Measurements from ENCODE around the gene ARHGAP12. TPM values are rescaled to one million over a fixed set of nuclear protein-coding genes. Genes with fewer than 3 reads are reported as not detected.

The ARHGAP12 gene
- total and polyA plus RNA-seq, 3 experiments from 2014 or later: 5.1 to 9.7 (median 5.3) TPM

DNA sequence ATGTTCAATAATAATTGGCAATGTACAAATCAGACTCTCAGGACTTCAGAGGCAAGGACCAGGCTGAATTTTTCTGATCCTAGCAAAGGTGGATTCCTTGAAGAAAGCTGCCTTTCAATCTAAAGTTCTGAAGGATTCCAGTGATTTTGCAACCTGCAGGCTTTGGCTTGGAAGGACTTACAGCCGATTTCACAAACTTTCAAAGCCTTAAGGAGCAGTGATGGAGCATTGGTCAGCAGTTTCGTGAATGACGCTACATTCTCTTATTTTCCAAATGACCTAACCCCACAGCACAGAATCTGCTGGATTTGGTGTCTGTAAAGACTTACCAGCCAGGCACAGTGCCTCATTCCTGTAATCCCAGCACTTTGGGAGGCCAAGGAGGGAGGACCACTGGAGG, 167.5 kb downstream of the ARHGAP12 start:
- H3K27ac Mint-ChIP-seq: peak overlapping the region; percentile 55 to 99 (median 98)
- ChIA-PET POLR2A (no interaction called here), CTCF (interaction anchor here (1.0 to 1.2 kb wide), 2 partner anchors 8 to 1009 kb away, joined by 3 to 10 read pairs; no protein-coding TSS in a partner anchor)
- H3K4me1 Mint-ChIP-seq: peaks cover 14 to 23% (median 19%) of the 10 kb centered on the region in 3 donors
- H3K36me3 Mint-ChIP-seq: peaks cover 0 to 6% (median 3%) of the 10 kb centered on the region in 3 donors
- no peaks in the 10 kb centered on the region for H3K9me3 ChIP-seq (ENCODE audit: low read length)
- no peaks in the 10 kb centered on the region for H3K9me3 Mint-ChIP-seq
- no peak for DNase-seq
- H3K27ac ChIP-seq (ENCODE audit: low read depth, low read length): no peak overlapping the region
- H3K27me3 ChIP-seq (ENCODE audit: insufficient read depth, low read length, poor library complexity, severe bottlenecking): no peaks in the 10 kb centered on the region
- H3K4me3 Mint-ChIP-seq: peak overlapping the region in 4 of 7 donors; percentile 27 to 86 (median 83)
- no peaks in the 10 kb centered on the region for H3K36me3 ChIP-seq (ENCODE audit: insufficient read depth, low read length)
- H3K27me3 Mint-ChIP-seq: no peaks in the 10 kb centered on the region
- peaks cover 12% of the 10 kb centered on the region for H3K4me1 ChIP-seq (ENCODE audit: insufficient read depth, low read length)
- H3K4me3 ChIP-seq (ENCODE audit: low read length): no peak overlapping the region

DNA sequence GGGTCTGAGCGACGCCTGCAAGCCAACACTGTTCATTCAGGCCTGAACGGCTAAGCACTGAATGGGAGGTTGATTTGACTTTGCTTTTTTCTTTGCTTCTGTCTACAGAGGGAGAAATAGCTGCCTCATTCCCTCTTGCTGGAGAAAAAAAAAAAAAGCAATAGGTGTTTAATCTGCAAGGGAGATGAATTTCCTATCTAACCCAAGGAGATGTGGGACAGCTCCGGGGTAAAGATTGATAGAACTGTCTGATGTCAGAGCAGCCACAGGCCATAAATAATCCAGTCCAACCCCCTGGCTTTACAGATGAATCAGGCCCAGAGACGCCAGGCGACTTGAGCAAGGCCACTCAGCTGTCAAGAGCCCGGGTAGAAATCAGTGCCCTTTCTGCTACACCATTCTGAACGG, 168.0 kb downstream of the ARHGAP12 start:
- Histone ChIP-seq H3K27me3 (ENCODE audit: insufficient read depth, low read length, poor library complexity, severe bottlenecking) (no peaks in the 10 kb centered on the region), H3K9me3 (ENCODE audit: low read length) (no peaks in the 10 kb centered on the region), H3K4me3 (ENCODE audit: low read length) (peak overlapping the region; percentile 29), H3K36me3 (ENCODE audit: insufficient read depth, low read length) (no peaks in the 10 kb centered on the region), H3K4me1 (ENCODE audit: insufficient read depth, low read length) (peaks cover 12% of the 10 kb centered on the region), H3K27ac (ENCODE audit: low read depth, low read length) (peak overlapping the region; percentile 77)
- no peak for DNase-seq
- POLR2A ChIA-PET: interaction anchor here (1.0 kb wide), 1 partner anchor 15 kb away, joined by 6 read pairs; no protein-coding TSS in a partner anchor
- H3K4me3 Mint-ChIP-seq: peak overlapping the region; percentile 34 to 91 (median 86)
- peak overlapping the region; percentile 76 to 99 (median 98) for H3K27ac Mint-ChIP-seq
- H3K4me1 Mint-ChIP-seq: peaks cover 14 to 23% (median 19%) of the 10 kb centered on the region in 3 donors
- CTCF ChIA-PET: interaction anchor here (1.0 to 1.2 kb wide), 2 partner anchors 9 to 1008 kb away, joined by 3 to 10 read pairs; no protein-coding TSS in a partner anchor
- H3K36me3 Mint-ChIP-seq: peaks cover 0 to 6% (median 3%) of the 10 kb centered on the region in 3 donors
- no peaks in the 10 kb centered on the region for H3K27me3 Mint-ChIP-seq
- no peaks in the 10 kb centered on the region for H3K9me3 Mint-ChIP-seq

DNA sequence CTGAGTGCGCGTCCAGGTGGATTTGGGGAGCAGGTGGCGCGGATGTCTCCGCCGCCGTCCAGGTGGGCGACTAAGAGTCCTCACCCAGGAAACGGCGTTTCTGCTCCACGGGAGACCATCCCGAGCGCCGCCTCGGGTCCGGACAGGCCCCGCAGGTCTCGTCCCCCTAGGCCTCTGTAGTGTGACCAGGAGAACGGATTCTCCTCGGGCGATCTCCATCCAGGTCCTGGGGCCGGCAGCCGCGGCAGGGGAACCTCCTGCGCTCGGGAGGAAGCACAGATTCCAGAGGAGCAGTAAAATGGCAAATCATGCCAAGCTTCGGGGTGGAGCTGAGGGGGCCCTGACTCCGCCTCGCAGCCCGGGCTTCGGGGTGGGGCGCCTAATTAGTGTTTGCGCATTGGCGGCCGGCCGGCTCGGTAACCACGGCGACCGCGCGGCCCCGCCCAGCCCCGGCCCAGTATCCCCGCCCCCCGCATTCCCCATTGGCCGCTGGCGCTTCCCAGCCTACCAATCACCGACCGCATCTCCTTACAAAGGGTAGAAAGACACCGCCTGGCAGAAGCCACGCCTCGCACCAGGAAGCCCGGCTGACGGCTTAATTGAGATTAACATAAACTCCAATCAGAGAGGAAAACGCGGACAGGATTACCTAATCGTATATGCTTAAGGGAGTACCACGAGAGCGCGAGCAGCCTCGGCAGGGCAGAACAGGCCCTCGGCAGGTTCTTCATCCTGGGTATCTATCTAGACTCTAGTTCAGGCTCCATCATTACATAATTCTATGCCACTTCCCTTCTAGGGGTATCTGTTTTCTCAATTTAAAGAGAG, 168.6 kb downstream of the ARHGAP12 start:
- Mint-ChIP-seq H3K4me1 (peaks cover 14 to 23% (median 19%) of the 10 kb centered on the region in 3 donors), H3K36me3 (peaks cover 0 to 6% (median 3%) of the 10 kb centered on the region in 3 donors), H3K27ac (peak overlapping the region; percentile 76 to 99 (median 98)), H3K27me3 (no peaks in the 10 kb centered on the region), H3K4me3 (peak overlapping the region; percentile 34 to 91 (median 86)), H3K9me3 (no peaks in the 10 kb centered on the region)
- Histone ChIP-seq H3K4me1 (ENCODE audit: insufficient read depth, low read length) (peaks cover 12% of the 10 kb centered on the region), H3K9me3 (ENCODE audit: low read length) (no peaks in the 10 kb centered on the region), H3K36me3 (ENCODE audit: insufficient read depth, low read length) (no peaks in the 10 kb centered on the region), H3K4me3 (ENCODE audit: low read length) (peak overlapping the region; percentile 89), H3K27ac (ENCODE audit: low read depth, low read length) (peak overlapping the region; percentile 87), H3K27me3 (ENCODE audit: insufficient read depth, low read length, poor library complexity, severe bottlenecking) (no peaks in the 10 kb centered on the region)
- ChIA-PET POLR2A (interaction anchor here (0.5 to 1.0 kb wide), 5 partner anchors 9 to 975 kb away, joined by 3 to 10 read pairs (median 5); no protein-coding TSS in a partner anchor), CTCF (interaction anchor here (1.0 kb wide), 1 partner anchor 10 kb away, joined by 4 read pairs; no protein-coding TSS in a partner anchor)
- peak; percentile 92 to 98 (median 94) for DNase-seq

DNA sequence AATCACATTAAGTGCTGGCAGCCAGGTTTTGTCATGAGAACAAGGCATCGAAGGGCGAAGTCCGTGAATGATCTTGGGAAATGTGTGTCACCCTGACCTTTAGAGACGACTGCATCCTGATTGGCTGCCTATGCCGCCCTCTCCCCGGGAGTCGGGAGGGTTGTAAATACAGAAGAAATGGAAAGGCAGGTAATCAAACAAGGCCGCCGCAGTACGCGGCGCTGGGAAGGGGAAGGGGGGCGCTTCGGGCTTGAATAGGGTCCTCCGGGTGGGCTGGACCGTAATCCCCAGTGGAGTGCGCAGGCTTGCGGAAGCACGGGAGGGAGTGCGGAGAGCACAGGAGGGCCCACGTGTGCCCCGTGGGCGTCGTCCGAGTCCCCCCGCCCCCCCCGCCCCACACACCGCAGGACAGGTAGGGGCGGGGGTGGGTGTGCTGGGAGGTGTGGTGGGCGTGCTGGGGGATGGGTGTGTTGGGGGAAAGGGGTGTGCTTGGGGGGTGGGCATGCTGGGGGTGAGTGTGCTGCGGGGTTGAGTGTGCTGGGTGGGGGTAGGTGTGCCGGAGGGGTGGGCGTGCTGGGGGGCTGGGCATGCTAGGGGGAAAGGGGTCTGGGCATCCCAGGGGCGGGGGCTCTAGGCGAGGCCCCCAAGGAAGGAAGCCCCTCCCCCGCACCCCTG, 169.4 kb downstream of the ARHGAP12 start:
- ChIA-PET POLR2A (interaction anchor here (0.5 to 1.0 kb wide), 3 partner anchors 575 to 975 kb away, joined by 3 to 10 read pairs (median 3); no protein-coding TSS in a partner anchor), CTCF (interaction anchor here (1.0 kb wide), 1 partner anchor 11 kb away, joined by 4 read pairs; no protein-coding TSS in a partner anchor)
- peaks cover 14 to 23% (median 19%) of the 10 kb centered on the region in 3 donors for H3K4me1 Mint-ChIP-seq
- no peaks in the 10 kb centered on the region for H3K9me3 ChIP-seq (ENCODE audit: low read length)
- DNase-seq: peak; percentile 19 to 66 (median 35)
- H3K27ac ChIP-seq (ENCODE audit: low read depth, low read length): peak overlapping the region; percentile 87
- no peaks in the 10 kb centered on the region for H3K36me3 ChIP-seq (ENCODE audit: insufficient read depth, low read length)
- H3K9me3 Mint-ChIP-seq: no peaks in the 10 kb centered on the region
- no peaks in the 10 kb centered on the region for H3K27me3 ChIP-seq (ENCODE audit: insufficient read depth, low read length, poor library complexity, severe bottlenecking)
- H3K4me1 ChIP-seq (ENCODE audit: insufficient read depth, low read length): peaks cover 12% of the 10 kb centered on the region
- H3K27me3 Mint-ChIP-seq: no peaks in the 10 kb centered on the region
- peaks cover 0 to 3% (median 3%) of the 10 kb centered on the region in 3 donors for H3K36me3 Mint-ChIP-seq
- H3K4me3 ChIP-seq (ENCODE audit: low read length): peak overlapping the region; percentile 89
- peak overlapping the region; percentile 76 to 99 (median 94) for H3K27ac Mint-ChIP-seq
- peak overlapping the region; percentile 81 to 95 (median 92) for H3K4me3 Mint-ChIP-seq

DNA sequence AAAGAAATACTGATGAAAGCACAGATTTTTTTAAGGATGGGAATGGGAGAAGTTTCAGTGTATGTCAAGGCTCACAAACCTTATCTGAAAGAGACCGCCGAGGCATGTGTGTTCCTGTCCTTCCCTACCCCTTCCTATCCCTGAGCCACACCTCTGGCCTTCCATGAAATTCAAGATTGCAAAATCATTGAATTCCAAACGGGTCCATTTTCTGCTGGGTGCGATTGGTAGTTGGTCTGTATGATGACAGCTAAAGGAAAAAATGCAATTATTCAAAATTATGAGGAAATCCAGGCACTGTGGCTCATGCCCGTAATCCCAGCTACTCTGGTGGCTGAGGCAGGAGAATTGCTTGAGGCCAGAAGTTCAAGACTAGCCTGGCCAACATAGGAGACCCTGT, 170.1 kb downstream of the ARHGAP12 start:
- no peaks in the 10 kb centered on the region for H3K27me3 Mint-ChIP-seq
- H3K4me3 Mint-ChIP-seq: peak overlapping the region; percentile 34 to 93 (median 60)
- H3K4me3 ChIP-seq (ENCODE audit: low read length): no peak overlapping the region
- H3K9me3 ChIP-seq (ENCODE audit: low read length): no peaks in the 10 kb centered on the region
- no peaks in the 10 kb centered on the region for H3K27me3 ChIP-seq (ENCODE audit: insufficient read depth, low read length, poor library complexity, severe bottlenecking)
- H3K27ac ChIP-seq (ENCODE audit: low read depth, low read length): no peak overlapping the region
- ChIA-PET POLR2A (no interaction called here), CTCF (no interaction called here)
- peaks cover 12% of the 10 kb centered on the region for H3K4me1 ChIP-seq (ENCODE audit: insufficient read depth, low read length)
- peaks cover 14 to 23% (median 19%) of the 10 kb centered on the region in 3 donors for H3K4me1 Mint-ChIP-seq
- DNase-seq: no peak
- H3K36me3 ChIP-seq (ENCODE audit: insufficient read depth, low read length): no peaks in the 10 kb centered on the region
- H3K9me3 Mint-ChIP-seq: no peaks in the 10 kb centered on the region
- H3K27ac Mint-ChIP-seq: peak overlapping the region in 5 of 8 donors; percentile 52 to 72 (median 58)
- peaks cover 0 to 3% (median 0%) of the 10 kb centered on the region in 3 donors for H3K36me3 Mint-ChIP-seq

DNA sequence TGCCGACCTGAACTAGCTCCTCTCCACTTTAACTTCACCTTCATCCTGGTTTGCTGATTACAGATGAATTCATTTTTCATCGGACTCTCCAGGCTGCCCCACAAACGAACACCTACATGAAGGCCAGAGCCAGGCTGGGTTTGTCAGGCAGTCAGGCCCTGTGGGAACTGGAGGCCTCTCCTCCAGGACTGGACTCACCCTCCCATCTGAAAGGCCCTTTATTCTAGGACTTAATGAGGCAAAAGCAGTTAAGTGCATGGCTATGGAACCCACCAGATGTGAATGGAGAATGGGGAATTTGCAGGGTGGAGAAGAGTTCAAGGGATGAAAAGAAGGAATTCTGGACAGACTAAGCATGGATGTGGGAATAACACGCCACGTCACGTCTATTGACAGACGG, 170.8 kb downstream of the ARHGAP12 start:
- Mint-ChIP-seq H3K9me3 (no peaks in the 10 kb centered on the region), H3K4me1 (peaks cover 14 to 23% (median 19%) of the 10 kb centered on the region in 3 donors), H3K36me3 (peaks cover 0 to 3% (median 0%) of the 10 kb centered on the region in 3 donors), H3K4me3 (peak overlapping the region; percentile 34 to 93 (median 69)), H3K27me3 (peaks cover 0 to 1% of the 10 kb centered on the region in 2 donors), H3K27ac (peak overlapping the region in 2 of 8 donors; percentile 57 to 72)
- CTCF ChIA-PET: interaction anchor here (1.5 kb wide), 1 partner anchor 14 kb away, joined by 3 read pairs; no protein-coding TSS in a partner anchor
- no peak overlapping the region for H3K27ac ChIP-seq (ENCODE audit: low read depth, low read length)
- H3K9me3 ChIP-seq (ENCODE audit: low read length): no peaks in the 10 kb centered on the region
- DNase-seq: no peak
- peaks cover 12% of the 10 kb centered on the region for H3K4me1 ChIP-seq (ENCODE audit: insufficient read depth, low read length)
- H3K27me3 ChIP-seq (ENCODE audit: insufficient read depth, low read length, poor library complexity, severe bottlenecking): no peaks in the 10 kb centered on the region
- no peaks in the 10 kb centered on the region for H3K36me3 ChIP-seq (ENCODE audit: insufficient read depth, low read length)
- POLR2A ChIA-PET: no interaction called here
- H3K4me3 ChIP-seq (ENCODE audit: low read length): no peak overlapping the region

DNA sequence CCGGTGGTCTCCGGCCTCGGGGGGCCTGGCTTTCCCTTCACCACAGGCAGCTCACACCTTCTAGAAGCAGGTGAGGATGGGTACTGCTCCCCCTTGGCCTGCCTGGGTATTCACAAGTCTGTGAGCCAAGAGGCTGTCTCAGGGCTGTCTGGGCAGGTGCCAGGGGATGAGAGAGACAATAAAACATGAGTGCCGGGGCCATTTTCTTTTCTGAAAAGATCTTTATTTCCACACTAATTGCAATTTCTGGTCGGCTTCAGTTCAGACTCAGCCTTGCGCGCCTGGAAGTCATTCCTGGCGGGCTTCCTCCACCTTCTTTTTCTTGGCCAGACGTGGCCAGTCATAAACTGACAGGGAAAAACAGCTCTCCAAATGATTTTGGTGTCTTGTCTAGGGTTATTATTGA, 171.2 kb downstream of the ARHGAP12 start:
- no peaks in the 10 kb centered on the region for H3K27me3 ChIP-seq (ENCODE audit: insufficient read depth, low read length, poor library complexity, severe bottlenecking)
- ChIA-PET CTCF (interaction anchor here (1.5 kb wide), 1 partner anchor 13 kb away, joined by 3 read pairs; no protein-coding TSS in a partner anchor), POLR2A (no interaction called here)
- H3K27me3 Mint-ChIP-seq: peaks cover 0 to 1% of the 10 kb centered on the region in 2 donors
- H3K36me3 Mint-ChIP-seq: peaks cover 0 to 3% (median 0%) of the 10 kb centered on the region in 3 donors
- no peak overlapping the region for H3K4me3 ChIP-seq (ENCODE audit: low read length)
- no peaks in the 10 kb centered on the region for H3K9me3 ChIP-seq (ENCODE audit: low read length)
- no peak overlapping the region for H3K27ac ChIP-seq (ENCODE audit: low read depth, low read length)
- DNase-seq: peak in 1 of 5 donors; percentile 47
- peak overlapping the region in 4 of 7 donors; percentile 28 to 93 (median 58) for H3K4me3 Mint-ChIP-seq
- H3K9me3 Mint-ChIP-seq: no peaks in the 10 kb centered on the region
- H3K4me1 Mint-ChIP-seq: peaks cover 14 to 23% (median 19%) of the 10 kb centered on the region in 3 donors
- peak overlapping the region in 2 of 8 donors; percentile 72 to 79 for H3K27ac Mint-ChIP-seq
- H3K4me1 ChIP-seq (ENCODE audit: insufficient read depth, low read length): peaks cover 12% of the 10 kb centered on the region
- H3K36me3 ChIP-seq (ENCODE audit: insufficient read depth, low read length): no peaks in the 10 kb centered on the region

Data from CD8-positive, alpha-beta memory T cell (primary cell).